ENCODE results near the gene SIRPA. TPM values are rescaled to one million over a fixed set of nuclear protein-coding genes. Genes with fewer than 3 reads are reported as not detected.

SIRPA gene
- total RNA-seq, 1 donor, result 12.2 TPM

GRCh38 chr20:1971893-1972586 is 76.8 kb downstream of the SIRPA start:
- TF ChIP-seq CTCF (IDR thresholded peaks at IDR 0.05; ENCODE audit: insufficient read depth, low read length), result no peak
- H3K4me3 ChIP-seq (ENCODE audit: low read depth, low read length), result no peak overlapping the region
- DNase-seq (ENCODE audit: low read depth), result no peak

- no peak for DNase-seq (ENCODE audit: low read depth)
- TF ChIP-seq CTCF (IDR thresholded peaks at IDR 0.05; ENCODE audit: insufficient read depth, low read length), result no peak
- no peak overlapping the region for H3K4me3 ChIP-seq (ENCODE audit: low read depth, low read length)
These were observed 78.6 kb downstream of the SIRPA start for GRCh38 chr20:1973601-1974440.

GRCh38 chr20:1975291-1975690 is 80.1 kb downstream of the SIRPA start:
- TF ChIP-seq CTCF (IDR thresholded peaks at IDR 0.05; ENCODE audit: insufficient read depth, low read length), result no peak
- no peak for DNase-seq (ENCODE audit: low read depth)
- no peak overlapping the region for H3K4me3 ChIP-seq (ENCODE audit: low read depth, low read length)

GRCh38 chr20:1979106-1979778 is 84.0 kb downstream of the SIRPA start:
- DNase-seq (ENCODE audit: low read depth), result no peak
- no peak overlapping the region for H3K4me3 ChIP-seq (ENCODE audit: low read depth, low read length)
- TF ChIP-seq CTCF (IDR thresholded peaks at IDR 0.05; ENCODE audit: insufficient read depth, low read length), result no peak

- H3K4me3 ChIP-seq (ENCODE audit: low read depth, low read length), result no peak overlapping the region
- no peak for TF ChIP-seq CTCF (IDR thresholded peaks at IDR 0.05; ENCODE audit: insufficient read depth, low read length)
- no peak for DNase-seq (ENCODE audit: low read depth)
These were observed 87.5 kb downstream of the SIRPA start for GRCh38 chr20:1982686-1983085.

GRCh38 chr20:1983301-1983700 is 88.1 kb downstream of the SIRPA start:
- no peak for TF ChIP-seq CTCF (IDR thresholded peaks at IDR 0.05; ENCODE audit: insufficient read depth, low read length)
- no peak for DNase-seq (ENCODE audit: low read depth)
- H3K4me3 ChIP-seq (ENCODE audit: low read depth, low read length), result no peak overlapping the region

Data from fibroblast of the aortic adventitia (primary cell).